GM23338 (cell line): ENCODE data around the gene GFRAL. TPM values are rescaled to one million over a fixed set of nuclear protein-coding genes. Genes with fewer than 3 reads are reported as not detected.

ENCODE experiments used
- ATAC-seq: fragments of 200-7000 bp; cut with Tn5 transposase; 3 replicates; pipeline ENCODE4 v1.9.1; 2020
- DNase-seq: peaks from one replicate; pipeline ENCODE4 v3.0.0-alpha.2; 2015; ENCODE audit warnings: low spot score
- H2AFZ ChIP-seq: fragments of 200-600 bp; sonication (generic); 2 replicates; pipeline ENCODE4 v1.8.0; 2016; ENCODE audit warnings: antibody characterized with exemption, mild to moderate bottlenecking, moderate library complexity
- H3F3A ChIP-seq: fragments of 200-600 bp; sonication (generic); replicated peaks from 2 replicates; pipeline ENCODE4 v1.8.0; 2017; ENCODE audit warnings: antibody characterized with exemption, mixed run types, low read depth
- H3K27ac ChIP-seq: fragments of 200-600 bp; sonication (generic); 2 replicates; pipeline ENCODE4 v1.6.1; 2016; ENCODE audit warnings: low read depth
- H3K27me3 ChIP-seq: fragments of 200-600 bp; sonication (generic); 2 replicates; pipeline ENCODE4 v1.8.0; 2016; ENCODE audit warnings: mild to moderate bottlenecking, mixed run types, moderate library complexity; ENCODE audit not compliant: insufficient read depth
- H3K36me3 ChIP-seq: fragments of 200-600 bp; sonication (generic); 2 replicates; pipeline ENCODE4 v1.8.0; 2016; ENCODE audit warnings: mild to moderate bottlenecking; ENCODE audit not compliant: insufficient read depth
- H3K4me1 ChIP-seq: fragments of 200-600 bp; sonication (generic); 2 replicates; pipeline ENCODE4 v1.8.0; 2016; ENCODE audit warnings: mild to moderate bottlenecking, moderate library complexity; ENCODE audit not compliant: insufficient read depth
- H3K4me2 ChIP-seq: fragments of 200-600 bp; sonication (generic); 2 replicates; pipeline ENCODE4 v1.7.1; 2017; ENCODE audit warnings: mixed run types
- H3K4me3 ChIP-seq: fragments of 200-600 bp; sonication (generic); 2 replicates; pipeline ENCODE4 v1.6.1; 2016; ENCODE audit warnings: mixed run types
- H3K79me2 ChIP-seq: fragments of 200-600 bp; sonication (generic); replicated peaks from 2 replicates; pipeline ENCODE4 v1.8.0; 2017; ENCODE audit warnings: mild to moderate bottlenecking; ENCODE audit not compliant: insufficient read depth
- H3K9me2 ChIP-seq: fragments of 200-600 bp; sonication (generic); 2 replicates; pipeline ENCODE4 v1.8.0; 2017; ENCODE audit not compliant: insufficient read depth
- H4K20me1 ChIP-seq: fragments of 200-600 bp; sonication (generic); replicated peaks from 2 replicates; pipeline ENCODE4 v1.8.0; 2017; ENCODE audit warnings: mild to moderate bottlenecking; ENCODE audit not compliant: insufficient read depth
- H3K27ac Mint-ChIP-seq: 2 replicates; pipeline ENCODE4 v1.8.0; 2020; ENCODE audit warnings: inconsistent platforms, mild to moderate bottlenecking, moderate library complexity, mixed read lengths
- H3K27me3 Mint-ChIP-seq: 3 replicates; pipeline ENCODE4 v1.8.0; 2022; ENCODE audit warnings: low read depth, mild to moderate bottlenecking, moderate library complexity, mixed read lengths, inconsistent platforms; ENCODE audit not compliant: insufficient read depth, poor library complexity
- H3K36me3 Mint-ChIP-seq: 3 replicates; pipeline ENCODE4 v1.8.0; 2021; ENCODE audit warnings: low read depth, mild to moderate bottlenecking, inconsistent platforms, moderate library complexity, mixed read lengths
- H3K4me1 Mint-ChIP-seq: 3 replicates; pipeline ENCODE4 v1.8.0; 2020; ENCODE audit warnings: mild to moderate bottlenecking, inconsistent platforms, mixed read lengths
- H3K4me3 Mint-ChIP-seq: 3 replicates; pipeline ENCODE4 v1.8.0; 2021; ENCODE audit warnings: moderate library complexity, mild to moderate bottlenecking, inconsistent platforms, mixed read lengths
- H3K9me3 Mint-ChIP-seq: 3 replicates; pipeline ENCODE4 v1.8.0; 2020; ENCODE audit warnings: moderate library complexity, mild to moderate bottlenecking, inconsistent platforms, mixed read lengths
- CREB1 ChIP-seq: fragments of 250-450 bp; sonication (Bioruptor Pico); IDR thresholded peaks from 2 replicates; pipeline ENCODE4 v1.5.0; 2020; ENCODE audit warnings: low read depth, mild to moderate bottlenecking, moderate library complexity
- EZH2 ChIP-seq: fragments of 200-600 bp; sonication (generic); IDR thresholded peaks from one replicate; pipeline ENCODE4 v1.8.0; 2017; ENCODE audit warnings: antibody characterized with exemption, mild to moderate bottlenecking, low read depth; ENCODE audit not compliant: unreplicated experiment
- EZH2phosphoT487 ChIP-seq: fragments of 200-600 bp; sonication (generic); IDR thresholded peaks from one replicate; pipeline ENCODE4 v1.8.1; 2018; ENCODE audit warnings: antibody characterized with exemption; ENCODE audit not compliant: unreplicated experiment
- JUNB ChIP-seq: IDR thresholded peaks from one replicate; pipeline ENCODE4 v1.6.1; 2016; ENCODE audit warnings: antibody characterized with exemption; ENCODE audit not compliant: unreplicated experiment
- NANOG ChIP-seq: IDR thresholded peaks from 2 replicates; pipeline ENCODE4 v1.6.1; 2016; ENCODE audit warnings: antibody characterized with exemption, borderline replicate concordance
- POLR2AphosphoS5 ChIP-seq: IDR thresholded peaks from 2 replicates; pipeline ENCODE4 v1.6.1; 2016; ENCODE audit warnings: antibody characterized with exemption, low read depth
- STAT1 ChIP-seq: IDR thresholded peaks from one replicate; pipeline ENCODE4 v1.6.1; 2016; ENCODE audit warnings: antibody characterized with exemption; ENCODE audit not compliant: unreplicated experiment
- ZNF114 ChIP-seq: fragments of 250-450 bp; sonication (Bioruptor Pico); IDR thresholded peaks from 2 replicates; pipeline ENCODE4 v1.5.0; 2020; ENCODE audit warnings: mild to moderate bottlenecking, moderate library complexity
- ZNF331 ChIP-seq: fragments of 250-450 bp; sonication (Bioruptor Pico); IDR thresholded peaks from 2 replicates; pipeline ENCODE4 v1.5.0; 2020; ENCODE audit warnings: low read depth, mild to moderate bottlenecking, moderate library complexity
- polyA plus RNA-seq: library from polyadenylated mRNA; unstranded; fragments of >200 nt; fragmentation: Nextera tagmentation; extraction: Ambion mirVana; gene quantifications from 2 replicates; pipeline ENCODE4 v1.2.1, GENCODE V29; 2016
- total RNA-seq: library from RNA; depleted of rRNA; stranded (reverse); fragments of >200 nt; shearing (Covaris generic); gene quantifications from 2 replicates; pipeline ENCODE4 v1.2.3, GENCODE V29; 2014
- TF ChIP-seq, protein P1 (sequence below): fragments of 250-450 bp; sonication (Bioruptor Pico); IDR thresholded peaks from 2 replicates; pipeline ENCODE4 v1.5.0; 2020; ENCODE audit warnings: mild to moderate bottlenecking, moderate library complexity
- TF ChIP-seq, protein P2 (sequence below): IDR thresholded peaks from 2 replicates; pipeline ENCODE4 v1.6.1; 2016; ENCODE audit warnings: antibody characterized with exemption
- TF ChIP-seq, protein P3 (sequence below): IDR thresholded peaks from one replicate; pipeline ENCODE4 v1.6.1; 2018; ENCODE audit warnings: antibody characterized with exemption; ENCODE audit not compliant: unreplicated experiment
- TF ChIP-seq, protein P4 (sequence below), 2 experiments: fragments of 200-600 bp in 1 of 2; sonication (generic) in 1 of 2; conservative IDR thresholded peaks; 2 replicates each; pipeline versions ENCODE4 v1.5.1 to v1.6.1; 2016 to 2017; ENCODE audit warnings: antibody characterized with exemption in 2 of 2, low read depth in 2 of 2, mild to moderate bottlenecking in 2 of 2, moderate library complexity in 1 of 2

The GFRAL gene
- total and polyA plus RNA-seq, 2 experiments from 2014 or later, result not detected

DNA sequence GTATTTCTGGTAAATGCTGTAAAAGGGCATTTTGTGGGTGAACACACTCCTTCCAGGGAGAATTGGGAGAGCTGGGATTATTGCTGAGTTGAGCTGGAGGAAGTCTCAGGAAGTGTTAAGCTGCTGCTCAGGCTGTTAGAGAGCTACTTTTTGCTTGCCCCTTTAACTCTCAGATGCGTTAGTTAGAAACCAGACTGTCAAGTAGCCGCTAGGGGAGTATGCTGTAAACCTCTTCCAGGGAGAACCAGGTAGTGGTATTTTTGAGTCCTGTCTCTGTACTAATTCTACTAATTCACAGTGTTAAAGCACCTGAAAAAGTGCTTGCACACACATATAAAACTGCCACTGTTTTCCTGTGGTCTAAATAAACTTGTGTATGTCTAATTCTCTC is 6.6 kb upstream of the GFRAL start:
- H3K9me3 Mint-ChIP-seq, result no peaks in the 10 kb centered on the region
- no peaks in the 10 kb centered on the region for H3K36me3 Mint-ChIP-seq
- H3K4me1 Mint-ChIP-seq, result no peaks in the 10 kb centered on the region
- no peak overlapping the region for H3K4me2 ChIP-seq
- H3F3A ChIP-seq, result no peaks in the 10 kb centered on the region
- H3K4me3 ChIP-seq, result no peak overlapping the region
- H3K27me3 Mint-ChIP-seq, result no peaks in the 10 kb centered on the region
- H3K27me3 ChIP-seq, result no peaks in the 10 kb centered on the region
- no peaks in the 10 kb centered on the region for H3K9me2 ChIP-seq
- TF ChIP-seq, protein P1, sequence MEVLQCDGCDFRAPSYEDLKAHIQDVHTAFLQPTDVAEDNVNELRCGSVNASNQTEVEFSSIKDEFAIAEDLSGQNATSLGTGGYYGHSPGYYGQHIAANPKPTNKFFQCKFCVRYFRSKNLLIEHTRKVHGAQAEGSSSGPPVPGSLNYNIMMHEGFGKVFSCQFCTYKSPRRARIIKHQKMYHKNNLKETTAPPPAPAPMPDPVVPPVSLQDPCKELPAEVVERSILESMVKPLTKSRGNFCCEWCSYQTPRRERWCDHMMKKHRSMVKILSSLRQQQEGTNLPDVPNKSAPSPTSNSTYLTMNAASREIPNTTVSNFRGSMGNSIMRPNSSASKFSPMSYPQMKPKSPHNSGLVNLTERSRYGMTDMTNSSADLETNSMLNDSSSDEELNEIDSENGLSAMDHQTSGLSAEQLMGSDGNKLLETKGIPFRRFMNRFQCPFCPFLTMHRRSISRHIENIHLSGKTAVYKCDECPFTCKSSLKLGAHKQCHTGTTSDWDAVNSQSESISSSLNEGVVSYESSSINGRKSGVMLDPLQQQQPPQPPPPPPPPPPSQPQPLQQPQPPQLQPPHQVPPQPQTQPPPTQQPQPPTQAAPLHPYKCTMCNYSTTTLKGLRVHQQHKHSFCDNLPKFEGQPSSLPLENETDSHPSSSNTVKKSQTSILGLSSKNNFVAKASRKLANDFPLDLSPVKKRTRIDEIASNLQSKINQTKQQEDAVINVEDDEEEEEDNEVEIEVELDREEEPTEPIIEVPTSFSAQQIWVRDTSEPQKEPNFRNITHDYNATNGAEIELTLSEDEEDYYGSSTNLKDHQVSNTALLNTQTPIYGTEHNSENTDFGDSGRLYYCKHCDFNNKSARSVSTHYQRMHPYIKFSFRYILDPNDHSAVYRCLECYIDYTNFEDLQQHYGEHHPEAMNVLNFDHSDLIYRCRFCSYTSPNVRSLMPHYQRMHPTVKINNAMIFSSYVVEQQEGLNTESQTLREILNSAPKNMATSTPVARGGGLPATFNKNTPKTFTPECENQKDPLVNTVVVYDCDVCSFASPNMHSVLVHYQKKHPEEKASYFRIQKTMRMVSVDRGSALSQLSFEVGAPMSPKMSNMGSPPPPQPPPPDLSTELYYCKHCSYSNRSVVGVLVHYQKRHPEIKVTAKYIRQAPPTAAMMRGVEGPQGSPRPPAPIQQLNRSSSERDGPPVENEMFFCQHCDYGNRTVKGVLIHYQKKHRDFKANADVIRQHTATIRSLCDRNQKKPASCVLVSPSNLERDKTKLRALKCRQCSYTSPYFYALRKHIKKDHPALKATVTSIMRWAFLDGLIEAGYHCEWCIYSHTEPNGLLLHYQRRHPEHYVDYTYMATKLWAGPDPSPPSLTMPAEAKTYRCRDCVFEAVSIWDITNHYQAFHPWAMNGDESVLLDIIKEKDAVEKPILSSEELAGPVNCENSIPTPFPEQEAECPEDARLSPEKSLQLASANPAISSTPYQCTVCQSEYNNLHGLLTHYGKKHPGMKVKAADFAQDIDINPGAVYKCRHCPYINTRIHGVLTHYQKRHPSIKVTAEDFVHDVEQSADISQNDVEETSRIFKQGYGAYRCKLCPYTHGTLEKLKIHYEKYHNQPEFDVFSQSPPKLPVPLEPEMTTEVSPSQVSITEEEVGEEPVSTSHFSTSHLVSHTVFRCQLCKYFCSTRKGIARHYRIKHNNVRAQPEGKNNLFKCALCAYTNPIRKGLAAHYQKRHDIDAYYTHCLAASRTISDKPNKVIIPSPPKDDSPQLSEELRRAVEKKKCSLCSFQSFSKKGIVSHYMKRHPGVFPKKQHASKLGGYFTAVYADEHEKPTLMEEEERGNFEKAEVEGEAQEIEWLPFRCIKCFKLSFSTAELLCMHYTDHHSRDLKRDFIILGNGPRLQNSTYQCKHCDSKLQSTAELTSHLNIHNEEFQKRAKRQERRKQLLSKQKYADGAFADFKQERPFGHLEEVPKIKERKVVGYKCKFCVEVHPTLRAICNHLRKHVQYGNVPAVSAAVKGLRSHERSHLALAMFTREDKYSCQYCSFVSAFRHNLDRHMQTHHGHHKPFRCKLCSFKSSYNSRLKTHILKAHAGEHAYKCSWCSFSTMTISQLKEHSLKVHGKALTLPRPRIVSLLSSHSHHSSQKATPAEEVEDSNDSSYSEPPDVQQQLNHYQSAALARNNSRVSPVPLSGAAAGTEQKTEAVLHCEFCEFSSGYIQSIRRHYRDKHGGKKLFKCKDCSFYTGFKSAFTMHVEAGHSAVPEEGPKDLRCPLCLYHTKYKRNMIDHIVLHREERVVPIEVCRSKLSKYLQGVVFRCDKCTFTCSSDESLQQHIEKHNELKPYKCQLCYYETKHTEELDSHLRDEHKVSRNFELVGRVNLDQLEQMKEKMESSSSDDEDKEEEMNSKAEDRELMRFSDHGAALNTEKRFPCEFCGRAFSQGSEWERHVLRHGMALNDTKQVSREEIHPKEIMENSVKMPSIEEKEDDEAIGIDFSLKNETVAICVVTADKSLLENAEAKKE (CRISPR knock-in tag), result no peak
- no peak for TF ChIP-seq STAT1
- TF ChIP-seq POLR2AphosphoS5, result no peak
- no peak for TF ChIP-seq EZH2
- TF ChIP-seq NANOG, result no peak
- TF ChIP-seq, protein P2, sequence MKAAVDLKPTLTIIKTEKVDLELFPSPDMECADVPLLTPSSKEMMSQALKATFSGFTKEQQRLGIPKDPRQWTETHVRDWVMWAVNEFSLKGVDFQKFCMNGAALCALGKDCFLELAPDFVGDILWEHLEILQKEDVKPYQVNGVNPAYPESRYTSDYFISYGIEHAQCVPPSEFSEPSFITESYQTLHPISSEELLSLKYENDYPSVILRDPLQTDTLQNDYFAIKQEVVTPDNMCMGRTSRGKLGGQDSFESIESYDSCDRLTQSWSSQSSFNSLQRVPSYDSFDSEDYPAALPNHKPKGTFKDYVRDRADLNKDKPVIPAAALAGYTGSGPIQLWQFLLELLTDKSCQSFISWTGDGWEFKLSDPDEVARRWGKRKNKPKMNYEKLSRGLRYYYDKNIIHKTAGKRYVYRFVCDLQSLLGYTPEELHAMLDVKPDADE, result no peak
- no peak for TF ChIP-seq ZNF114 (CRISPR knock-in tag)
- no peak for TF ChIP-seq EZH2phosphoT487
- no peak for TF ChIP-seq CREB1 (CRISPR knock-in tag)
- TF ChIP-seq, protein P3, sequence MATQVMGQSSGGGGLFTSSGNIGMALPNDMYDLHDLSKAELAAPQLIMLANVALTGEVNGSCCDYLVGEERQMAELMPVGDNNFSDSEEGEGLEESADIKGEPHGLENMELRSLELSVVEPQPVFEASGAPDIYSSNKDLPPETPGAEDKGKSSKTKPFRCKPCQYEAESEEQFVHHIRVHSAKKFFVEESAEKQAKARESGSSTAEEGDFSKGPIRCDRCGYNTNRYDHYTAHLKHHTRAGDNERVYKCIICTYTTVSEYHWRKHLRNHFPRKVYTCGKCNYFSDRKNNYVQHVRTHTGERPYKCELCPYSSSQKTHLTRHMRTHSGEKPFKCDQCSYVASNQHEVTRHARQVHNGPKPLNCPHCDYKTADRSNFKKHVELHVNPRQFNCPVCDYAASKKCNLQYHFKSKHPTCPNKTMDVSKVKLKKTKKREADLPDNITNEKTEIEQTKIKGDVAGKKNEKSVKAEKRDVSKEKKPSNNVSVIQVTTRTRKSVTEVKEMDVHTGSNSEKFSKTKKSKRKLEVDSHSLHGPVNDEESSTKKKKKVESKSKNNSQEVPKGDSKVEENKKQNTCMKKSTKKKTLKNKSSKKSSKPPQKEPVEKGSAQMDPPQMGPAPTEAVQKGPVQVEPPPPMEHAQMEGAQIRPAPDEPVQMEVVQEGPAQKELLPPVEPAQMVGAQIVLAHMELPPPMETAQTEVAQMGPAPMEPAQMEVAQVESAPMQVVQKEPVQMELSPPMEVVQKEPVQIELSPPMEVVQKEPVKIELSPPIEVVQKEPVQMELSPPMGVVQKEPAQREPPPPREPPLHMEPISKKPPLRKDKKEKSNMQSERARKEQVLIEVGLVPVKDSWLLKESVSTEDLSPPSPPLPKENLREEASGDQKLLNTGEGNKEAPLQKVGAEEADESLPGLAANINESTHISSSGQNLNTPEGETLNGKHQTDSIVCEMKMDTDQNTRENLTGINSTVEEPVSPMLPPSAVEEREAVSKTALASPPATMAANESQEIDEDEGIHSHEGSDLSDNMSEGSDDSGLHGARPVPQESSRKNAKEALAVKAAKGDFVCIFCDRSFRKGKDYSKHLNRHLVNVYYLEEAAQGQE, result no peak
- TF ChIP-seq JUNB, result no peak
- TF ChIP-seq, protein P4, sequence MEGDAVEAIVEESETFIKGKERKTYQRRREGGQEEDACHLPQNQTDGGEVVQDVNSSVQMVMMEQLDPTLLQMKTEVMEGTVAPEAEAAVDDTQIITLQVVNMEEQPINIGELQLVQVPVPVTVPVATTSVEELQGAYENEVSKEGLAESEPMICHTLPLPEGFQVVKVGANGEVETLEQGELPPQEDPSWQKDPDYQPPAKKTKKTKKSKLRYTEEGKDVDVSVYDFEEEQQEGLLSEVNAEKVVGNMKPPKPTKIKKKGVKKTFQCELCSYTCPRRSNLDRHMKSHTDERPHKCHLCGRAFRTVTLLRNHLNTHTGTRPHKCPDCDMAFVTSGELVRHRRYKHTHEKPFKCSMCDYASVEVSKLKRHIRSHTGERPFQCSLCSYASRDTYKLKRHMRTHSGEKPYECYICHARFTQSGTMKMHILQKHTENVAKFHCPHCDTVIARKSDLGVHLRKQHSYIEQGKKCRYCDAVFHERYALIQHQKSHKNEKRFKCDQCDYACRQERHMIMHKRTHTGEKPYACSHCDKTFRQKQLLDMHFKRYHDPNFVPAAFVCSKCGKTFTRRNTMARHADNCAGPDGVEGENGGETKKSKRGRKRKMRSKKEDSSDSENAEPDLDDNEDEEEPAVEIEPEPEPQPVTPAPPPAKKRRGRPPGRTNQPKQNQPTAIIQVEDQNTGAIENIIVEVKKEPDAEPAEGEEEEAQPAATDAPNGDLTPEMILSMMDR (conservative IDR thresholded peaks at IDR 0.05; ENCODE audit: low read depth in 2 of 2), result no peak
- TF ChIP-seq ZNF331 (CRISPR knock-in tag), result no peak
- H2AFZ ChIP-seq, result peak overlapping the region; percentile 48; the same call in 1 of the 2 replicates
- H3K36me3 ChIP-seq, result no peaks in the 10 kb centered on the region
- no peaks in the 10 kb centered on the region for H4K20me1 ChIP-seq
- no peak overlapping the region for H3K27ac ChIP-seq
- H3K4me3 Mint-ChIP-seq, result no peak overlapping the region
- DNase-seq, result peak; percentile 3
- no peaks in the 10 kb centered on the region for H3K79me2 ChIP-seq
- no peak overlapping the region for H3K27ac Mint-ChIP-seq
- no peaks in the 10 kb centered on the region for H3K4me1 ChIP-seq
- ATAC-seq, result peak; percentile 50
